Effector memory CD8-positive, alpha-beta T cell (primary cell): ENCODE measurements around the gene RCBTB2.
A peak's percentile ranks its signal among the peaks of the same experiment; 100 is the strongest.
"Not testable (repeated sequence)": the region's sequence is repeated elsewhere in the genome, so short reads cannot be mapped to it uniquely, and the experiment has no call there.

ENCODE experiments used
- ATAC-seq: fragments of 150-1000 bp; cut with Tn5 transposase; replicated peaks from 2 replicates; pipeline ENCODE4 v1.10.0; 2021; ENCODE audit warnings: mild to moderate bottlenecking, moderate library complexity
- DNase-seq, 3 experiments: peaks; one replicate each; pipeline ENCODE4 v3.0.0; 2021
- H3K27ac Mint-ChIP-seq, 2 donors: one replicate each; pipeline ENCODE4 v1.8.0; 2022; ENCODE audit warnings: mild to moderate bottlenecking in 2 of 2, mixed read lengths in 2 of 2, moderate library complexity in 2 of 2
- H3K27me3 Mint-ChIP-seq, 2 donors: one replicate each; pipeline ENCODE4 v1.8.0; 2022; ENCODE audit warnings: mixed read lengths in 2 of 2
- H3K36me3 Mint-ChIP-seq: one replicate; pipeline ENCODE4 v1.8.0; 2022; ENCODE audit warnings: mild to moderate bottlenecking, moderate library complexity, mixed read lengths; ENCODE audit not compliant: insufficient read depth
- H3K4me1 Mint-ChIP-seq, 2 donors: one replicate each; pipeline ENCODE4 v1.8.0; 2022; ENCODE audit warnings: low read depth in 2 of 2, mixed read lengths in 2 of 2
- H3K4me3 Mint-ChIP-seq, 2 donors: one replicate each; pipeline ENCODE4 v1.8.0; 2022; ENCODE audit warnings: mild to moderate bottlenecking in 2 of 2, mixed read lengths in 2 of 2, moderate library complexity in 2 of 2
- H3K9me3 Mint-ChIP-seq, 2 donors: one replicate each; pipeline ENCODE4 v1.8.0; 2022; ENCODE audit warnings: mixed read lengths in 2 of 2
- total RNA-seq, 9 experiments: gene quantifications; one replicate each; lab custom pipeline; 2026; lab: John Stamatoyannopoulos, UW

Gene RCBTB2
- total RNA-seq: 8.4 to 103 (median 25.0) reads per million in 9 experiments

DNA sequence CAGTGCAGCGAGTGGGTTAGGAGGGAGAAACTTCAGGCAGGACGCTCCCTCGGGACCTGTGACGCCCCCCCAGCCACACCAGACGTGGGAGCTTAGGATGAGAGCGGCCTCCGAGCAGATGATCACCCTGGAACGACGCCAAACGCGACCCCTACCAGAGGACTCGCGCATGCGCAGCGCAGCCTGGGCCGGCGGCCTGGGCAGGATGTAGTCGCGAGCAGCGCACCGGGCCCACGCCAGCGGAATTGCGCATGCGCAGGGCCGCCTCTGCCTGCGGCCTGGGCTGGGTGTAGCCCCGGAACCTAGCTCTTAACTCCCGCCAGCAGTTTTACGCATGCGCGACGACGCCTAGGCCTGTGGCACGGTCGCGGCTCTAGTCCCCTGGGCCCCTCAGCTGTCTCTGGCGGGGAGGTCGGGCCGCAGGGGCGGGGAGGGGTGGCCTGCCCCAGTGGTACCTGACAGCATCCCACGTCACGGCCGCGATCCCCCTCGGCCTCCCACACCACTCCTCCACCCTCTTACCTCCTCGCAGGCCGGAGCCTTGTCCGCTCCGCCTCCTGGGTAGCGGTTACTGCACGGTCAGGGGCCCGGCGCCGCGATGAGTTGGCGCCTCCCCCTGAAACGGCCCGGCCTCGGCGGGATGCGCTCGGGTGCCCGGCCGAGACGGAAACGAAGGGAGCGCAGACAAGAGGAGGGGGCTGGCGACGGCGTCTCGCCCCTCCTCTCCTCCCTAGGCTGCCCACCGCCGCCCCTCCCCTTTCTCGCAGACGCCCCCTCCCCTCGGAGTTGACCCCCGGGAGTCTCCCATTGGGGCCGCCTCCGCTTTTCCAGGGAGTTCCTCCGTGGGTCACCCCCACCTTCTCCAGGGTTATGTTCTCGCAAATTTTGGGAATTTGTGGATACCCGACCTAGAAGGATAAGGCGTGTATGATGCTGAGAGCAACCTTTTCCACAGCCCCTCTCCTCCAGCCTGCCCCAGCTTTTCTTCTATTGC lies at the start of gene RCBTB2:
Gene RCBTB2 (minus strand): TSS at position 575 of the 994 bp plus-strand sequence. CDS start 11,141 bp downstream, outside the sequence.
- Mint-ChIP-seq H3K4me1 (peaks cover 15 to 35% of the 10 kb centered on the region in 2 donors), H3K27ac (peak within 1 kb of the TSS; percentile 98)
- ATAC-seq: peak; percentile 84

DNA sequence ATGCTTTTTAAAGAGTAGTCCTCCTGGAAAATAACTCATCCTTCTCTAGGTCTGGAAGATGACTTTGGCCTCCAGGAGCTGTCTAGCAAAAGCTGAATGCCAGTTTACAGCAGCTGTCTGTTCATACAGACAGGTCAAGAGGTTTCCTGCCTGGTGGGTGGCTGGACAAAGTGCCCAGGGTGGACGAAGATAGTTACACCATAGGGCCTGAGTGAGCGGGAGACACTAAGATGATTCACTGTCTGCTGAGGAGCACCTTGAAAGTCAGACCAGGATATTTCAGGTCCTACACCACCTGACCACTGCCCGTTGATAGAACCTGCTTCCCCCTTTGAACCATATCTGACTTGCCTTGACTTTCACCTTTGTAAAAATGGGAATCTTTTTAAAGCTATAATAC lies 49.2 kb upstream of the RCBTB2 start:
- DNase-seq: no peak
- H3K27me3 Mint-ChIP-seq: peaks cover 0 to 13% of the 10 kb centered on the region in 2 donors
- ATAC-seq: no peak
- H3K9me3 Mint-ChIP-seq: no peaks in the 10 kb centered on the region
- H3K36me3 Mint-ChIP-seq: peaks cover 3% of the 10 kb centered on the region
- H3K27ac Mint-ChIP-seq: no peak overlapping the region
- H3K4me1 Mint-ChIP-seq: peaks cover 23 to 24% of the 10 kb centered on the region in 2 donors
- no peak overlapping the region for H3K4me3 Mint-ChIP-seq

More for the DNA sequence above, at the start of gene RCBTB2:
- Mint-ChIP-seq H3K4me3 (peak within 1 kb of the TSS; percentile 88 to 91), H3K27me3 (no peaks in the 10 kb centered on the region), H3K9me3 (peaks cover 0 to 8% of the 10 kb centered on the region in 2 donors), H3K36me3 (peaks cover 26% of the 10 kb centered on the region)
- peak; percentile 95 to 98 (median 97) for DNase-seq

DNA sequence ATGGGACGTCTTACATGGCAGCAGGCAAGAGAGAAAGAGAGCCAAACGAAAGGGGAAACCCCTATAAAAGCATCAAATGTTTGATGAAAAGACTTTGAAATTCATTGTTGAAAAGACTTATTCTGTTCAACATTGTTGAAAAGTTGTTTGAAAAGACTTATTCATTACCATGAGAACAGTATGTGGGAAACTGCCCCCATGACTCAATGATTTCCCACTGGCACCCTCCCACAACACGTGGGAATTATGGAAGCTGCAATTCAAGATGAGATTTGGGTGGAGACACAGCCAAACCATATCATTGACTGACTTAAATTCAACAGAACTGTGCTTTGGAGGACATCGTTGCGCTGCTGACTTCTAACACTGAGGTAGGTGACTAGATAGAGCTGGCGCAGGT lies 48.0 kb upstream of the RCBTB2 start:
- H3K9me3 Mint-ChIP-seq: no peaks in the 10 kb centered on the region
- H3K4me3 Mint-ChIP-seq: no peak overlapping the region
- no peak for ATAC-seq
- H3K27me3 Mint-ChIP-seq: peaks cover 0 to 13% of the 10 kb centered on the region in 2 donors
- no peak overlapping the region for H3K27ac Mint-ChIP-seq
- H3K36me3 Mint-ChIP-seq: peaks cover 3% of the 10 kb centered on the region
- no peak for DNase-seq
- peaks cover 12 to 13% of the 10 kb centered on the region in 2 donors for H3K4me1 Mint-ChIP-seq

DNA sequence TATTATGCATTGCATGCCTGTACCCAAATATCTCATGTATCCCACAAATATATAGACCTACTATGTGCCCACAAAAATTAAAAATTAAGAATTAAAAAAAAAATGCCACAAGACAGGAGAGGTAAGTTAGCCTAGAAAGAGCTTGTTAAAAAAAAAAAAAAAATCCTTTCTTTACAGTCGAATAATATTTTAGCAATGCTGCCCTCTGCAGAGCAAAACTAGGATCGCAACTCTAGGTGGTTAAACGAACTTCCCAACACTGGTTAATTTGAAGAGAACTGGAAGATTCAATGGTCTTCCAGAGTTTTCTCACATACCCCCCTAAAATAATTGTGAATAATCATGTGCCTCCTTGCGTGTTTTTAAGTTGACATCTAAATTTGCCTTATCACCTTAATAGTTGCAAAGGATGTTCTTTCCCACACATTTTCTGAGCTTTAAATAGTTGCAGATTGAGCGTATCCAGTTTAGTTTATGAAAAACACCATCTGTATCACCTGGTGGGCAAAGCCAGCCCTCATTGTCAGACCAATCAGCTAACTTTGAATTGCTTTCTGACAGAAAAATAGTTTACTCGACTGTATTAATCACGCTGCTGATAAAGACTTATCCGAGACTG lies 47.4 kb upstream of the RCBTB2 start:
- Mint-ChIP-seq H3K9me3 (no peaks in the 10 kb centered on the region), H3K27me3 (peaks cover 0 to 13% of the 10 kb centered on the region in 2 donors), H3K27ac (no peak overlapping the region), H3K36me3 (no peaks in the 10 kb centered on the region), H3K4me3 (no peak overlapping the region), H3K4me1 (peaks cover 11 to 13% of the 10 kb centered on the region in 2 donors)
- DNase-seq (peak; percentile 74 to 80 (median 79)), ATAC-seq (peak; percentile 74)

DNA sequence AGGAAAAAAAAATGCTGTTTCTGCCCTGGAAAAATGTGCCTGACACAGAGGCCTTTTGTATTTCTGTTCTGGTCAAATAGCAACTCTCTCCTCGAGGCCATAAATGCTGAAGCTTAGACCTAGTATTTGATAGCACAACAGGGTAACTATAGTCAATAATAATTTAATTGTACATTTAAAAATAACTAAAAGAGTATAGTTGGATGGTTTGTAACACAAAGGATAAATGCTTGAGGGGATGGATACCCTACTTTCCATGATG lies 47.0 kb upstream of the RCBTB2 start:
- H3K36me3 Mint-ChIP-seq, H3K4me3 Mint-ChIP-seq, ATAC-seq, H3K27ac Mint-ChIP-seq, H3K9me3 Mint-ChIP-seq, DNase-seq: not testable (repeated sequence)
- Mint-ChIP-seq H3K27me3 (peaks cover 0 to 13% of the 10 kb centered on the region in 2 donors), H3K4me1 (peaks cover 11 to 13% of the 10 kb centered on the region in 2 donors)

DNA sequence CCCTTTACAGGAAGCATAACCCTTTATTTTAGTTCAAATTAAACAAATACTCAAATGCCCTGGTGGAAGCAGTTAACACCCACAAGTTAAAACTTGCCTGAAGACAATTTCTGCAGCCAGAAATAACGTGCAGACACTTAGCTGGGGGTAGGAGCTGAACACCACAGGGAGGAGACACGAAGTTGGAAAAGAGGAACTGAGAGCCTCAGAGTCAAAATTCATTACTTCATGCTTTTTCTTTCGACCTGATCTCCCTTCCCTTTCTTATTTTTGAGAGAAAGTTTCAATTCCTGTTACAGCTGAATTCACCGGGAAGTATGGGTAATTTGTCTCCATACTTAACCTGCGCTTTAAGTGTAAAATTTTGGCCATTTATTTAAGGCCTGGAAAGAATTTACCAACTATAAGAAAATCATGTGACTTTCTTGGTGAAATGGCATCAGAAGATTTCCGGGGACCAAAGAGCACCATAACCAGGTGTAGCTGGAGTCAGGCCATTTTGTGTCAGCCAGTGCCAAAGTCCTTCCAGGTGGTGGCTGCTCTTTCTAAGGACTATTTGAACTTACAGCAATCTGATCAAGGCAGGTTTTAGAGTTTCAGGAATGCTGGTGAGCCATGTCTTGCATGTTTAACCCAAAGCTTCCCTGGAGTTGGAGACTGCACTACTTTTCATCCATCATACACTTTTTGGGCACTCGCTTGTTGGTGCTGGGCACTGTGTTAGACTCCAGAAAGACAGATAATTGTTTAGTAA lies 46.5 kb upstream of the RCBTB2 start:
- H3K4me1 Mint-ChIP-seq: peaks cover 9 to 15% of the 10 kb centered on the region in 2 donors
- H3K4me3 Mint-ChIP-seq: no peak overlapping the region
- H3K27me3 Mint-ChIP-seq: peaks cover 0 to 13% of the 10 kb centered on the region in 2 donors
- H3K36me3 Mint-ChIP-seq: no peaks in the 10 kb centered on the region
- no peak overlapping the region for H3K27ac Mint-ChIP-seq
- no peak for DNase-seq
- no peak for ATAC-seq
- no peaks in the 10 kb centered on the region for H3K9me3 Mint-ChIP-seq

DNA sequence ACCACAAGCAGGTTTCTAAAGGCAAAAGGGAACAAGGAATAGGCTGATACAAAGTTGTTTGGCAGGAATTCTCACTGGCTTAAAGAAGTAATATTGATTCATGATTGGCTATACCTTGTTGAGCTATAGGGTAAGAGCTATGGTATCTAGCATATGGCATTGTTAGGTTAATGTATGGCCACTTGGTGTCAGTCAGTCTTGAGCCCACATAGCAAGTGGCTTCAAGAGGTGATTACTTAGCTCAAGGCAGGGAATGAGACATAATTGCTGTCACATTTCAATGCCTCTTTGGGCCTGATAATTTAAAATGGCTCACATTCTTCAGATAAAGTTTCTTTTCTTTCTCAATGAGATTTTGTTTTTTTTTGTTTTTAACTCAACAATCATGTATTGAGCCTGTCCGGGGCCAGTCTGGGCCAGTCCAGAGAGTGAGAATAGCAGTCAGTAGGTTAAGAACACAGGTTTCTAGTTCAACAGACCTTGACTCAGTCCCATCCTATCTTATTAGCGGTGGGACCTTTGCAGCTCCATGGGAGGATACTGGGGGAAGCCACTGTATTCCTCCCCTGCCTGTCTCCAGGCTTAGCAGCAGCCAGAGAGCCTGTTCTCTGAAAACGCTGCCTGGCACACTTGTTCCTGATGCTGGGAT lies 45.8 kb upstream of the RCBTB2 start:
- no peak overlapping the region for H3K4me3 Mint-ChIP-seq
- no peak overlapping the region for H3K27ac Mint-ChIP-seq
- H3K27me3 Mint-ChIP-seq: peaks cover 0 to 13% of the 10 kb centered on the region in 2 donors
- H3K4me1 Mint-ChIP-seq: peaks cover 13 to 22% of the 10 kb centered on the region in 2 donors
- no peaks in the 10 kb centered on the region for H3K9me3 Mint-ChIP-seq
- H3K36me3 Mint-ChIP-seq: peaks cover 3% of the 10 kb centered on the region
- DNase-seq (no peak), ATAC-seq (no peak)

DNA sequence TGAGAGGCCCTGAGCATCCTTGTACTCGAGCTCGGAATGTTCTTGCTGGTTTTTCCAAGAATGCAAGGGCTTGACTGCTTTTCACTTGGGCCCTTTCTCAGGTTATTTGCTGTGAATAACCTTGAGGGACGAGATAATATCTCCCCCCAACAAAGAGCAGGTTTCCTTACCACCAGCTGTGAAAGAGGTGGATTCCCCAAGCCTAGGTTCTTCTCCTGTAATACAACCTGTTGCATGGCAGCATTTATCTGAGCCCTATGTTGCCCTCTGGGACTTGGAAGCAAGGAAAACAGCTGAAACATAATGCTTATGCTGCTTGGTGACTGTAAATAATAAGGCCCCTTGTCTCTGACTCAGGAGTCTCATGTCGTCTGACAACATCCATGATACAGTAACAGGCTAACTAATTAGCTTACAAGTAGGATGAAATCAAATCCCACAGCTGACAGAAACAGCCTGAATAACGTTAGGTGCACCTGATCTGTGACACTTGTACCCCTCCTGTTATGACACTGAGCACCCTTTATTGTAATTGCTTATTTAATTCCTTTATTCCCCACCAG lies 43.6 kb upstream of the RCBTB2 start:
- no peak overlapping the region for H3K27ac Mint-ChIP-seq
- ATAC-seq (no peak), DNase-seq (no peak)
- H3K27me3 Mint-ChIP-seq: no peaks in the 10 kb centered on the region
- peaks cover 15 to 28% of the 10 kb centered on the region in 2 donors for H3K4me1 Mint-ChIP-seq
- H3K9me3 Mint-ChIP-seq: no peaks in the 10 kb centered on the region
- H3K4me3 Mint-ChIP-seq: no peak overlapping the region
- H3K36me3 Mint-ChIP-seq: peaks cover 5% of the 10 kb centered on the region

DNA sequence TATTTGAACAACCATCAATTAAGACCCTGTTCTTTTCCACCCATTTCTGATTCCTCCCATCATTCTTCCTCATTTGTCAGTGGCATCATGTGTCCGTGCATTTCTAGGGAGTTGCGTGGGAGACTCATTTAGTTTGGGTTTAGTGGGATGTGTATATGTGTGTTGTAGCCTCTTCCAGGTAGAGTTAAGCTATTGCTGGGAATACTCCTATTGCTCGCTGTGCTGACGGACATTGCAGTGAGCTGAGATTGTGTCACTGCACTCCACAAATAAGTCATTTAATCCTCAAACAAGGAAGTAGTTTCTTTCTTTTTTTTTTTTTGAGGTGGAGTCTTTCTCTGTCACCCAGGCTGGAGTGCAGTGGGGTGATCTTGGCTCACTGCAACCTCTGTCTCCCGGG lies 42.2 kb upstream of the RCBTB2 start:
- H3K4me1 Mint-ChIP-seq: peaks cover 19 to 31% of the 10 kb centered on the region in 2 donors
- H3K36me3 Mint-ChIP-seq: peaks cover 5% of the 10 kb centered on the region
- no peak for DNase-seq
- no peaks in the 10 kb centered on the region for H3K27me3 Mint-ChIP-seq
- no peaks in the 10 kb centered on the region for H3K9me3 Mint-ChIP-seq
- ATAC-seq: no peak
- H3K27ac Mint-ChIP-seq: no peak overlapping the region
- no peak overlapping the region for H3K4me3 Mint-ChIP-seq

DNA sequence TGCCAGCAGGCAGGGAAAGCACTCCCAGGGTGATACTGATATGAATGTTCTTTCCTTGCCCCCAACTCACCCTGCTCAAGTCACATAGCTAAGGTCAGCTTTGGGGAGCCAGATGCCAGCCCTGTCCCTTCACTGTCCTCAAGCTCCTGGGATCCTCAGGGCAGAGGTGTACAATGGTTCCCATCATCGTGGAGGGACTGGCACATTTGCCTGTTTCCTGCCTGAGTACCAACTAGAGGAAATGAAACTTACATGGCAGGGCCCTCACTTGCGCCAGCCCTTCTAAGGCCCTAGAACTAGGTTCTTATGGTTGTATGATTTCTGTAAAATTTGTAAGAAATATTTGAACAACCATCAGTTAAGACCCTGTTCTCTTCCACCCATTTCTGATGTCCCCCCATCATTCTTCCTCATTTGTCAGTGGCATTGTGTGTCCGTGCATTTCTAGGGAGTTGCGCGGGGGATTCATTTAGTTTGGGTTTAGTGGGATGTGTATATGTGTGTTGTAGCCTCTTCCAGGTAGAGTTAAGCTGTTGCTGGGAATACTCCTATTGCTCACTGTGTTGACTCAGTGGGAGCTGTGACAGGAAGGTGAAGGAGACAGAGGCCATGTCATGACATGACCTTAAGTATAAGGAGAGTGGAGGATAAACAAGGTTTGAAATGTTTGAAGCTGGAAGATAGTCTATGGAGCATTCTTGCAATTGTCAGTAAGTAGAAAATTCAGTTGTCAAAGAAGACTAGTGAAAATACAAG lies 41.3 kb upstream of the RCBTB2 start:
- no peaks in the 10 kb centered on the region for H3K27me3 Mint-ChIP-seq
- H3K27ac Mint-ChIP-seq: peak overlapping the region in 1 of 2 donors; percentile 45
- peaks cover 23 to 40% of the 10 kb centered on the region in 2 donors for H3K4me1 Mint-ChIP-seq
- ATAC-seq (no peak), DNase-seq (no peak)
- no peak overlapping the region for H3K4me3 Mint-ChIP-seq
- no peaks in the 10 kb centered on the region for H3K9me3 Mint-ChIP-seq
- H3K36me3 Mint-ChIP-seq: peaks cover 5% of the 10 kb centered on the region

DNA sequence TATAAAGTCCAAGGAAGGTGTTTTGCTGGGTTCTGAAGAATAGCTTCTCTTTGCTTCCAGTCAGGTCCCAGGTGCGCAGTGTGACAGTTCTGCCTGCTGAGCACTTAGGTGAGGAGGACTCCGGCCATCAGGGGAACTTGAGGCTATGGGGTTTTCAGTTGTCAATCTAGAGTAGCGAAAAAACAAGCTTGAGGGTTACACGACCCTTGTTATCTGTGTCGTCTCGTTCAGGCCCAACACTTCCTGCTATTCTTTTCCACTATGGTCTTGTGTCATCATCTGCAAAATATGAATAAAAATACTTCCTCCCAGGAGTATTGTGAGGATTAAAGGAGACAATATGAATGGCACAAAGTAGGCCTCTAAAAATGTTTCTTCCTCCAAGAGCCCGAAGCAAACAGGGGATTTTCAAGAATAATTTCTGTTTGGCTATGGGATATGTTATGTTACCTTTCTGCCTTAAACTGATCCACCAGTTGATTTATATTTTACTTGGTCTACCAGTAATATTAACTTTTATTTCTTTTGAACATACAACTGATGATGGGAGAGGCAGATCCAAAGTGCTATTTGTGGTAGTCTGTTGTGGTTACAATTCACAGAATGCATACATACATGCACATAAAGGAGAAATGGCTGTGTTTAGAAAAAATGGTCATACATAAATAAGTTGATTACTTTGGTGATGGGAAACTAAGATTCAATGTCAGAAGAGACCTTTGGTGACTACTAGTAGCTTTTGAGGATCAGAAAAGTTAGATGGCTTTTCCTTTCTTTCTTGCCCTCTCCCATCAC lies 40.5 kb upstream of the RCBTB2 start:
- Mint-ChIP-seq H3K4me3 (no peak overlapping the region), H3K9me3 (no peaks in the 10 kb centered on the region), H3K27ac (peak overlapping the region in 1 of 2 donors; percentile 45), H3K27me3 (no peaks in the 10 kb centered on the region), H3K36me3 (peaks cover 5% of the 10 kb centered on the region), H3K4me1 (peaks cover 23 to 44% of the 10 kb centered on the region in 2 donors)
- ATAC-seq (no peak), DNase-seq (no peak)
